GM18507 (cell line): ENCODE measurements around the gene VSIG10.
A peak's percentile ranks its signal among the peaks of the same experiment; 100 is the strongest.

Source experiments
- DNase-seq: peaks from one replicate; pipeline ENCODE4 v3.0.0; 2011; ENCODE audit warnings: low read depth; ENCODE audit not compliant: insufficient read length; ENCODE audit errors: extremely low spot score
- FAIRE-seq: peaks from 2 replicates; lab custom pipeline; 2011; peaks lifted over from hg19 to GRCh38; lab: Jason Lieb, UNC

Gene VSIG10

DNA sequence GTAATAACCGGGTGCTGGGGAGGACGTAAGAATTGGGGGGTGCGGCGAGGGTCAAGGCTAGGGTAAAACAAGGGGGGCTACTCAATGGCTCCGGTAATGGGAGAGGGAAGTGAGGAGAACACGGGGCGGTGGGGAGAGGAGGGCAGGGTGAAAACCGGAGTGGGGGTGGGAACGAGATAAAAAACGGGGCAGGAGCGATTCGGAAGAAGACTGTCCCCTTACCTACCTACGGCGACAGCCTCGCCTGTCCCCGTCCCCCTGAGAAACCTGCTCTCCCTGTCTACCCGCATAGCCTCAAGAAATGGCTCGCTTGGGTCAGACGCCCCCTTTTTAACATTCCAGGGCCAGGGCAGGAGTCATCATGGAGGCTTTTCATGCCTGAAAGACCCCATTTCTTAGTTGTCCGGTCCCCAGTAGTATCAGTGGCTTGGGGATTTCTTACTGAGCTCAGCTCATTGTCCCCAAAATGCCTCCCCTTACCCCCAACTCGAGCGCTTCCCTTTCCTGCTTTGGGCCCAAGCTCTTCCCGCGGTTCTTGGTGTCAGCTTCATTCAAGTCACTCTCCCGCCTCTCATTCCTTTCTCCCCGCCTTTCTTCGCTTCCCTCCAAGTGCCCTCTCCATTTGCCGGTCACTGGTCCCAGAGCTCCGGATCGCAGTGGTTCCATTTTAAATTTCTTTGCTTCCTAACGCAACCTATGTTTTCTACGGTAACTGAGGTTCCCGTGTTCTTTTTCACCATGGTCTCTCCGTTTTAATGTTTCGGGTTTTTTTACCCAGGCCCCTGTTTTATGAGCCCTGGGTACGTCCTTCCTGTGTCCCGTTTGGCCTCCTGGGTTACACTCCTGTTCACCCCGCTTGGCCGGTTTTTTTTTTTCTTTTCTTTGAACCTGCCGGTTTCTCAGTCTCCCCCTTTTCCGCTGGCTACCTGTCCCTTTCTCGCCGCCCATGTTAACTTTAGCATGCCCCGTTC, 41.7 kb downstream of the VSIG10 start:
- FAIRE-seq (peak; percentile 21), DNase-seq (peak; percentile 12)

DNA sequence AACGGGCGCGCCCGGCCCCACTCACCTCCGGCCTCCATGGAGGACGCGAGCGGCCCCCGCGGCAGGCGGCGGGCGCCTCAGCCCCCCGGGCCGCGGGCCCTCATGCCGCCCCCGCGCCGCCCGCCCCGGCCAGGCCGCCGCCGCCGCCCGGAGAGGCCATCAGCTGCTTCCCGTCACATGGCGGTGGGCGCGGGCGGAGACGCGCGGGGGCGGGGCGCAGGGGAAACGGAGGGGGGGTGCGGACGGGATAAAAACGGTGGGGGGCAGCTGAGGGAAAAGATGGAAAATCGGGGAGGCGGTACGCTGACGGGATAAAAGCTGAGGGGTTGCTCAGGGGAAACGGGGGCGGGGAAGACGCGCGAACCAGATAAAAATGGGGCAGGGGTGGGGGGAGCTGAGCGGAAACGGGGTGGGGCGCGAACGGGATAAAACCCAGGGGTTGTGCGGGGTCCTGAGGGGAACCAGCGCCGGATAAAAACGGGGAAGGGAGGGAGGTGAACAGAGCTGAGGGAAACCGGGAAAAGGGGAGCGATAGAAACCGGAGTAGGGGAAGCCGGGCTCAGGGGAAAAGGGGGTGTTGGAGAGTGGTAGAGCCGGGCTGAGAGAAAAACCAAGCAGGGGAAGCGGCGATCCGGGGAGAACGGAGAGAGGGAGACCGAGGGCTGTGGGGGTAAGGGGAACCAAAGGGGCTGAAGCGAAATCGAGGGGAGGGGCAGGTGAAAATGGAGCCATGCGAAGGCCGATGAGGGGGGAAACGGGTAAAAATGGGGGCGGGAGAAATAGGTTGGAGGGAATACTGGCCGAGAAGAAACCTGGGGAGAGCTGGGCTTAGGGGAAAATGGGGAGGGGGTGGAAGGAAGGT, 42.6 kb downstream of the VSIG10 start, which contains the start of gene WSB2:
WSB2 (minus strand) TSS at position 169 of the 862 bp plus-strand sequence; CDS start at position 38, 131 bp downstream.
- FAIRE-seq (no peak), DNase-seq (peak; percentile 28)

GRCh38 chr12:118060301-118061010, 43.4 kb downstream of the VSIG10 start:
- FAIRE-seq = no peak
- DNase-seq = peak; percentile 18

GRCh38 chr12:118059341-118060191, 44.2 kb downstream of the VSIG10 start:
- DNase-seq = no peak
- FAIRE-seq = peak; percentile 39

GRCh38 chr12:118058881-118059280, 44.9 kb downstream of the VSIG10 start:
- no peak for FAIRE-seq
- no peak for DNase-seq

- FAIRE-seq = no peak
- DNase-seq = no peak
Measured at GRCh38 chr12:118058227-118058626, 45.6 kb downstream of the VSIG10 start.

DNA sequence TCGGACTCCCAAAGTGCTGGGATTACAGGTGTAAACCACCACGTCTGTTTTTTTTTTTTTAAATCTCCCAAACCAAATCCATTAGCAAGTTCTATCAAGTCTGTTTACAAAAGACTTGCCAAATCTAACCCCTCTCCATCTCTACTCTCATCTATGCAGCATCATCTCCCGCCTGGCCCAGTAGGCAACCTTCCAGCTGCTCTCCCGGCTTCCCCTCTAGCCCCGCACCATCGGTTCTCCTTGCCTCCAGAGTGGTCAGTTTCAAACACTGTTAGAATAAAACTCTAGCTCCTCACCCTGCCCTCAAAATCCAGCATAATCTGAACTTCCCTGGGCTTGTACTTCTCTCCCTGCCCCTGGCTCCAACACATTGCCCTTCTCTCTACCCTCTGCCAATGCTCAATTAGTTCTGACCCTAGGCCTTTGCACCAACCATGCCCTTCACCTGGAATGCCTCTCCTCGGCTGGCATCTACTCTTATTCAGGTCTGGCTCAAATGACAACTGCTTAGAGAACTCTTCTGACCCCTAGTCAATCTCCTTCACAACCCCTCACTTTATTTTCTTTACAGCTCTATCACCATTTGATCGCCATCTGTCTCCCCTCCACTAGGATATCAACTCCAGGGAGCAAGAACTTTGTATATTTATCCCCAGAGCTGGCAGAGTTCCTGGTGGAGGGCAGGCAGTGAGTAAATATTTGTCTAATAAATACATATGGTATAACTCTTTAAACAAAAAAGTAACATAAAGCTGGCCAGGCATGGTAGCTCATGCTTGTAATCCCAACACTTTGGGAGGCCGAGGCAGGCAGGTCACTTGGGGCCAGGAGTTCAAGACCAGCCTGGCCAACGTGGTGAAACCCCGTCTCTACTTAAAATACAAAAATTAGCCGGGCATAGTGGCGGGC, 47.7 kb downstream of the VSIG10 start:
- no peak for FAIRE-seq
- no peak for DNase-seq

DNA sequence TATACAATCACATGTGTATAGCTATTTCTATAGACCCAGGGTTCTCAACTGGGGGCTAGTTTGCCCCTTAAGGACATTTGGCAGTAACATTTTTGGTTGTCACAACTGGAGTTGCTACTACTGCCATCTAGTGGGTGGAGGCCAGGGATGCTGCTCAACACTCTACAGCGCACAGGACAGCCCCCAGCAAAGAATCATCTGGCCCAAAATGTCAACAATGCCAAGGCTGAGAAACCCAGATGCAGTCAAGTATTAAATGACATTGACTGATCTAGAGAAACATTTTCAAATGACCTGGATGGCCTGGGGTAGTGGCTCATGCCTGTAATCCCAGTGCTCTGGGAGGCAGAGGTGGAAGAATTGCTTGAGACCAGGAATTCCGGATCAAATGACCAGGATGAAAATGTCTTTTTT, 48.7 kb downstream of the VSIG10 start:
- DNase-seq (peak; percentile 36), FAIRE-seq (peak; percentile 54)

GRCh38 chr12:118053071-118053985, 50.5 kb downstream of the VSIG10 start:
- FAIRE-seq = no peak
- no peak for DNase-seq

GRCh38 chr12:118052324-118053070, 51.3 kb downstream of the VSIG10 start:
- FAIRE-seq = no peak
- no peak for DNase-seq

DNA sequence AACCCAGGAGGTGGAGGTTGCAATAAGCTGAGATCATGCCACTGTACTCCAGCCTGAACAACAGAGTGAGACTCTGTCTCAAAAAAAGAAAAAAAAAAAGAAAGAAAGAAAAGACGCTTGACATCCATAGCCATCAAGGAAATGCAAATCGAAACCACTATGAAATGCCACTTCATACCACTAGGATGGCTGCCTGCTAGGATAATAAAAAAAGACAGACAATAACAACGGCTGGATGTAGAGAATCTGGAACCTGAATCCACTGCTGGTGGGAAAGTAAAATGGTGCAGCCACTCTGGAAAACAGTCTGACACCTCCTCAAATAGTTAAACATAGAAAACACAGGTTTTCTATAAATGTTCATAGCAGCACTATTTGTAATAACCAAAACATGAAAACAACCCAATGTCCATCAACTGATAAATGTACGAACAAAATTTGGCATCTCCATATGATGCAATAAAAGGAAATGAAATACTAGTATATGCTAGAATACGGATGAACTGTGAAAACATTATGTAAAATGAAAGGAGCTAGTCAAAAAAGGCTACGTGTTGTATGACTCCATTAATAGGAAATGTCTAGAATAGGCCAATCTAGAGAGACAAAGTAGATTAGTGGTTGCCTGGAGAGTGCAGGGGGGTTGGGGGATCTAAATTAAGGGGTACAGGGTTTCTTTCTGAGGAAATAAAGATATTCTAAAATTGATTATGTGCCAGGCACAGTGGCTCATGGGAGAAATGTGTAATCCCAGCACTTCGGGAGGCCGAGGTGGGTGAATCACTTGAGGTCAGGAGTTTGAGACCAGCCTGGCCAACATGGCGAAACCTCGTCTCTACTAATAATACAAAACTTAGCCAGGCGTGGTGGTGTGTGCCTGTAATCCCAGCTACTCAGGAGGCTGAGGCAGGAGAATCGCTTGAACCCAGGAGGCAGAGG, 52.6 kb downstream of the VSIG10 start:
- FAIRE-seq (no peak), DNase-seq (no peak)

DNA sequence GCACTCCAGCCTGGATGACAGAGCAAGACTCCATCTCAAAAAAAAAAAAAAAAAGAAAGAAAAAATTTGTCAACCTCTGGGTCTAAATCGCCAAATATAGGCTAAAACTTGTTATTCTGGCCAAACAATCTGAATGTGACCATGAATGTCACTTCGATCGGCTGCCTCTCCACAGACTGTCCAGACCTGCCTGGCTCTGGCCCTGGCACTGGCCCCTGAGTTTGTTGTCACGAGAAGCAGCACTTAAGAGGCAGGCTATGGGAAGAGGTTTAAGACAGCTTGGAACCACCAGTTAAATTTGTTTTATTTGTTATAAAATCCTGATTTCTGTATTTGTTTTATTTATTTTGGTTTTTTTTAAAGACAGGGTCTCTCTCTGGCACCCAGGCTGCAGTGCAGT, 57.4 kb downstream of the VSIG10 start:
- DNase-seq (no peak), FAIRE-seq (no peak)

DNA sequence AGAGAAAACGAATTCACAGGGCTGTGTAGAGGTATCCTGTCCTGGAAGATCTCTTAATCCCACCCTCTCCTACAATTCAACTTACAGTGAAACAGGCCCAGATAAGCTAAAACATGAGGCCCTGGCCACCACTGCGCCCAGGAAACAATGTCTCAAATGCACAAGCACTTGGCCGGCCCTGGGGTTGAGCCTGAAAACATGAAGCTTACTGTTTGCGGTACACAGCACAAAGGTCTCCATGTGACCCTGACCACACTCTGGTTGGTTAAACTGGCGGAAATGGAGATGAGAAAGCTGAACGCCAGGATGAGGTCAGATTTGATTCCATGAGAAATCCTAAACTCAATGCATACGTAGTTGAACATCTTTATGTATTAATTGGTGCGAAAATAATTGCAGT, 59.2 kb downstream of the VSIG10 start:
- FAIRE-seq (no peak), DNase-seq (no peak)

DNA sequence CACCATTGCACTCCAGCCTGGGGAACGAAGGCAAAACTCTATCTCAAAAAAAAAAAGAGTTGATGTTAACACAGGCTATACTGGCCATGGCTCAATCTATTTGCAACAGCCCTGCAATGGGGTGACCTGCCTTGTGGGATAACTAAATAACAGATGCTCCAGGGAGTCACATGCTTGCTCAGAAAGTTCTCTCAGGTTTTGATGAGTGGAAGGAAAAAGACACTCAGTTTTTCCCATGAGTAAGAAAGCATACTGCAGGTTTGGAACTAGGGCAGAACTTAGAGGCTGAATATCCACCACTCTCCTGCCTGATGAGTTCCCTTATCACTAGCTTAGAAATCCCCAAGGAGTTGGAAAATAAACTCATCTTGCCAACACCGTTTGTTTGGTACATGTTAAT, 59.7 kb downstream of the VSIG10 start:
- DNase-seq = no peak
- FAIRE-seq = no peak

- FAIRE-seq (no peak), DNase-seq (no peak)
Measured at GRCh38 chr12:118042091-118042490, 61.7 kb downstream of the VSIG10 start.
